SK-N-SH (cell line): ENCODE data around the gene KRTAP21-2. TPM values are rescaled to one million over a fixed set of nuclear protein-coding genes. Genes with fewer than 3 reads are reported as not detected.

Experiments
- CTCF ChIA-PET: fragments of 300-600, 350-600 bp; formaldehyde crosslinking; extraction: SDS; loops from one replicate; lab custom pipeline; 2021; lab: Yijun Ruan, JAX
- POLR2A ChIA-PET: fragments of 350-600 bp; sonication (Branson Sonifier 250); formaldehyde crosslinking; extraction: SDS; loops from one replicate; lab custom pipeline; 2020; ENCODE audit warnings: antibody characterized with exemption, inconsistent platforms; lab: Yijun Ruan, JAX
- DNase-seq: peaks from one replicate; pipeline ENCODE4 v3.0.0; 2012
- H2AFZ ChIP-seq: fragments of 200-600 bp; sonication (generic); 2 replicates; pipeline ENCODE4 v1.8.1; 2016; ENCODE audit warnings: antibody characterized with exemption, mild to moderate bottlenecking, low read depth
- H3F3A ChIP-seq: fragments of 200-600 bp; sonication (generic); replicated peaks from 2 replicates; pipeline ENCODE3; 2016; ENCODE audit warnings: antibody characterized with exemption, mild to moderate bottlenecking; ENCODE audit not compliant: insufficient read depth
- H3K27ac ChIP-seq, 2 experiments: fragments of 200-500 bp in 1 of 2; fragments of 200-600 bp in 1 of 2; sonication (Bioruptor generic) in 1 of 2; sonication (generic), shearing (Covaris generic) in 1 of 2; 2 replicates each; pipeline versions ENCODE4 v1.5.1 to v1.6.1; 2014 to 2016; ENCODE audit warnings: low read depth in 2 of 2, inconsistent platforms in 1 of 2, low read length in 1 of 2, mild to moderate bottlenecking in 1 of 2, mixed read lengths in 1 of 2
- H3K27me3 ChIP-seq: fragments of 200-600 bp; sonication (generic), shearing (Covaris generic); 2 replicates; pipeline ENCODE4 v1.6.1; 2016; ENCODE audit warnings: mixed run types; ENCODE audit not compliant: insufficient read depth
- H3K36me3 ChIP-seq, 2 experiments: fragments of 200-500 bp in 1 of 2; fragments of 200-600 bp in 1 of 2; sonication (Bioruptor generic) in 1 of 2; sonication (generic) in 1 of 2; replicated peaks in 1 of 2; 2 replicates each; pipeline versions ENCODE3 to v1.5.1; 2014 to 2016; ENCODE audit warnings: low read length in 1 of 2, mild to moderate bottlenecking in 1 of 2; ENCODE audit not compliant: insufficient read depth in 2 of 2, control insufficient read depth in 1 of 2
- H3K4me1 ChIP-seq, 2 experiments: fragments of 200-500 bp in 1 of 2; fragments of 200-600 bp in 1 of 2; sonication (Bioruptor generic) in 1 of 2; sonication (generic), shearing (Covaris generic) in 1 of 2; 2 replicates each; pipeline versions ENCODE4 v1.5.1 to v1.6.1; 2014 to 2016; ENCODE audit warnings: low read depth in 1 of 2, low read length in 1 of 2, mixed run types in 1 of 2; ENCODE audit not compliant: insufficient read depth in 2 of 2, control insufficient read depth in 1 of 2
- H3K4me2 ChIP-seq: fragments of 200-600 bp; sonication (generic), shearing (Covaris generic); 2 replicates; pipeline ENCODE4 v1.6.1; 2017; ENCODE audit warnings: mixed run types
- H3K4me3 ChIP-seq, 2 experiments: fragments of 200-500 bp in 1 of 2; fragments of 200-600 bp in 1 of 2; sonication (Bioruptor generic) in 1 of 2; sonication (generic), shearing (Covaris generic) in 1 of 2; 2 replicates each; pipeline versions ENCODE4 v1.5.1 to v1.8.1; 2014 to 2016; ENCODE audit warnings: low read depth in 2 of 2, inconsistent platforms in 1 of 2, low read length in 1 of 2, mild to moderate bottlenecking in 1 of 2, mixed read lengths in 1 of 2, moderate library complexity in 1 of 2
- H3K79me2 ChIP-seq: fragments of 200-600 bp; sonication (generic); 2 replicates; pipeline ENCODE4 v1.8.1; 2017; ENCODE audit warnings: mild to moderate bottlenecking; ENCODE audit not compliant: insufficient read depth
- H3K9ac ChIP-seq: fragments of 200-600 bp; sonication (generic); 2 replicates; pipeline ENCODE4 v1.6.1; 2017; ENCODE audit warnings: mixed run types
- H3K9me2 ChIP-seq: fragments of 200-600 bp; sonication (generic); 2 replicates; pipeline ENCODE4 v1.6.1; 2017; ENCODE audit warnings: mixed run types
- H3K9me3 ChIP-seq: fragments of 200-600 bp; sonication (generic); 2 replicates; pipeline ENCODE4 v1.6.1; 2017; ENCODE audit warnings: mixed run types, mild to moderate bottlenecking, moderate library complexity
- H4K20me1 ChIP-seq: fragments of 200-600 bp; sonication (generic); 2 replicates; pipeline ENCODE4 v1.6.1; 2017; ENCODE audit warnings: mild to moderate bottlenecking, mixed run types; ENCODE audit not compliant: insufficient read depth
- GABPA ChIP-seq: IDR thresholded peaks from 2 replicates; pipeline ENCODE4 v1.4.0; 2012; ENCODE audit warnings: low read depth, mild to moderate bottlenecking
- GATA2 ChIP-seq: sonication (generic); formaldehyde crosslinking; IDR thresholded peaks from 2 replicates; pipeline ENCODE4 v1.5.0; 2020; ENCODE audit warnings: mild to moderate bottlenecking, missing genetic modification reagents
- IRF3 ChIP-seq: fragments of 150-350 bp; IDR thresholded peaks from 2 replicates; pipeline ENCODE4 v1.6.1; 2016; ENCODE audit warnings: mild to moderate bottlenecking, low read depth, low read length
- MEF2A ChIP-seq: IDR thresholded peaks from 2 replicates; pipeline ENCODE4 v1.4.0; 2012; ENCODE audit warnings: low read depth, borderline replicate concordance
- MXI1 ChIP-seq: IDR thresholded peaks from 2 replicates; pipeline ENCODE4 v1.6.1; 2012; ENCODE audit warnings: mild to moderate bottlenecking, low read depth, low read length, improper control_type of control experiment
- NFIC ChIP-seq: IDR thresholded peaks from 2 replicates; pipeline ENCODE4 v1.4.0; 2012; ENCODE audit warnings: borderline replicate concordance
- RCOR1 ChIP-seq: fragments of 150-350 bp; IDR thresholded peaks from 2 replicates; pipeline ENCODE4 v1.6.1; 2017; ENCODE audit warnings: antibody characterized with exemption, low read length
- REST ChIP-seq: IDR thresholded peaks from 2 replicates; pipeline ENCODE4 v1.6.1; 2012; ENCODE audit warnings: mild to moderate bottlenecking, low read depth, low read length, moderate library complexity
- TEAD4 ChIP-seq: IDR thresholded peaks from 2 replicates; pipeline ENCODE4 v1.4.0; 2012; ENCODE audit warnings: mild to moderate bottlenecking, borderline replicate concordance; ENCODE audit not compliant: insufficient read depth
- USF2 ChIP-seq: fragments of 150-350 bp; IDR thresholded peaks from 2 replicates; pipeline ENCODE4 v1.6.1; 2017; ENCODE audit warnings: antibody characterized with exemption, low read length, low read depth, borderline replicate concordance
- ZBTB33 ChIP-seq: IDR thresholded peaks from 2 replicates; pipeline ENCODE4 v1.4.0; 2012; ENCODE audit warnings: low read depth, borderline replicate concordance
- WGBS: methylation state at CpG from one replicate; pipeline ENCODE4 v1.1.6; 2017; ENCODE audit warnings: low lambda C conversion rate; 5-methylcytosine and 5-hydroxymethylcytosine counted together
- polyA plus RNA-seq, 3 experiments: library from polyadenylated mRNA; depleted of rRNA; stranded (reverse); fragments of >200 nt; gene quantifications; 2 replicates each; pipeline ENCODE4 v1.2.3, GENCODE V29; 2012

The KRTAP21-2 gene
- polyA plus RNA-seq, 1 of the 3 experiments (the other 2 are of a cell fraction): not detected

- Histone ChIP-seq H3K9ac (no peak overlapping the region), H2AFZ (no peak overlapping the region), H3K36me3 (no peaks in the 10 kb centered on the region), H3K4me3 (no peak overlapping the region), H3K27ac (no peak overlapping the region), H3K4me2 (no peak overlapping the region), H4K20me1 (no peaks in the 10 kb centered on the region), H3K9me2 (no peaks in the 10 kb centered on the region), H3K27me3 (no peaks in the 10 kb centered on the region), H3K9me3 (no peaks in the 10 kb centered on the region), H3F3A (peaks cover 4% of the 10 kb centered on the region), H3K4me1 (no peaks in the 10 kb centered on the region), H3K79me2 (no peaks in the 10 kb centered on the region)
- ChIA-PET POLR2A (no interaction called here), CTCF (no interaction called here)
- no peak for DNase-seq
- no peak for TF ChIP-seq GATA2
- TF ChIP-seq NFIC: no peak
- no peak for TF ChIP-seq TEAD4
- no peak for TF ChIP-seq GABPA
- TF ChIP-seq IRF3: no peak
- no peak for TF ChIP-seq MXI1
- TF ChIP-seq RCOR1: no peak
- no peak for TF ChIP-seq USF2
- TF ChIP-seq REST: no peak
- TF ChIP-seq MEF2A: no peak
- no peak for TF ChIP-seq ZBTB33
- WGBS: 61% methylated on average over 1 of the region's 1 CpG
Observed at GRCh38 chr21:30726726-30727125, 20.3 kb downstream of the KRTAP21-2 start.
